ENCODE results near the gene MT1A. TPM values are rescaled to one million over a fixed set of nuclear protein-coding genes. Genes with fewer than 3 reads are reported as not detected.

The MT1A gene
- polyA plus RNA-seq, 1 of the 3 experiments (the other 2 are of a cell fraction) = 5.4 TPM

GRCh38 chr16:56631197-56631596 lies 7.3 kb upstream of the MT1A start:
- ChIA-PET POLR2A (no interaction called here), CTCF (interaction anchor here (1.1 to 1.7 kb wide), 3 partner anchors 13 to 71 kb away, joined by 3 to 6 read pairs (median 3); no protein-coding TSS in a partner anchor)
- TF ChIP-seq TCF12 (IDR thresholded peaks at IDR 0.05) (no peak), EZH2phosphoT487 (IDR thresholded peaks at IDR 0.05; ENCODE audit: borderline replicate concordance, low read depth) (no peak), POLR2AphosphoS5 (IDR thresholded peaks at IDR 0.05; ENCODE audit: low read depth, low read length) (no peak), FOSL2 (IDR thresholded peaks at IDR 0.05; ENCODE audit: borderline replicate concordance, low read depth) (no peak), MEF2A (IDR thresholded peaks at IDR 0.05; ENCODE audit: borderline replicate concordance, low read depth) (no peak), FOXJ3 (CRISPR knock-in tag; IDR thresholded peaks at IDR 0.05) (no peak), MXI1 (IDR thresholded peaks at IDR 0.05; ENCODE audit: low read depth, low read length) (no peak)
- Histone ChIP-seq H3K9me3 (no peaks in the 10 kb centered on the region), H3K9me2 (no peaks in the 10 kb centered on the region), H3K9ac (no peak overlapping the region), H3K4me2 (no peak overlapping the region), H3K27me3 (ENCODE audit: insufficient read depth) (peaks cover 19% of the 10 kb centered on the region; the same call in 1 of the 2 replicates), H3K79me2 (ENCODE audit: insufficient read depth) (peaks cover 7% of the 10 kb centered on the region; the same call in 1 of the 2 replicates), H3K27ac (ENCODE audit: low read depth in 2 of 2, low read length in 1 of 2) (no peak overlapping the region), H3F3A (replicated peaks; ENCODE audit: insufficient read depth) (peaks cover 7% of the 10 kb centered on the region), H3K36me3 (replicated peaks in 1 of 2; ENCODE audit: control insufficient read depth in 1 of 2, insufficient read depth in 2 of 2, low read length in 1 of 2) (no peaks in the 10 kb centered on the region), H4K20me1 (ENCODE audit: insufficient read depth) (no peaks in the 10 kb centered on the region), H3K4me3 (ENCODE audit: low read depth in 2 of 2, low read length in 1 of 2) (no peak overlapping the region), H3K4me1 (ENCODE audit: control insufficient read depth in 1 of 2, insufficient read depth in 2 of 2, low read depth in 1 of 2, low read length in 1 of 2) (peaks cover 7 to 26% of the 10 kb centered on the region in 2 experiments; a peak in 1 of 4 replicates), H2AFZ (ENCODE audit: low read depth) (no peak overlapping the region)
- WGBS (ENCODE audit: low lambda C conversion rate) = 87% methylated on average over 10 of the region's 10 CpGs
- DNase-seq = no peak

- no peak overlapping the region for H3K9ac ChIP-seq
- DNase-seq = no peak
- POLR2A ChIA-PET = no interaction called here
Observed at GRCh38 chr16:56631832-56632155, 6.7 kb upstream of the MT1A start.

More at GRCh38 chr16:56631832-56632155, 6.7 kb upstream of the MT1A start:
- Histone ChIP-seq H3K4me3 (ENCODE audit: low read depth in 2 of 2, low read length in 1 of 2) (peak overlapping the region in 1 of 2 experiments; percentile 31; a peak in 1 of 4 replicates), H3K9me2 (no peaks in the 10 kb centered on the region), H3K36me3 (replicated peaks in 1 of 2; ENCODE audit: control insufficient read depth in 1 of 2, insufficient read depth in 2 of 2, low read length in 1 of 2) (no peaks in the 10 kb centered on the region), H3K79me2 (ENCODE audit: insufficient read depth) (peaks cover 1% of the 10 kb centered on the region; the same call in 1 of the 2 replicates), H3K4me2 (no peak overlapping the region), H2AFZ (ENCODE audit: low read depth) (no peak overlapping the region), H3F3A (replicated peaks; ENCODE audit: insufficient read depth) (peaks cover 4% of the 10 kb centered on the region), H3K4me1 (ENCODE audit: control insufficient read depth in 1 of 2, insufficient read depth in 2 of 2, low read depth in 1 of 2, low read length in 1 of 2) (peaks cover 3 to 26% of the 10 kb centered on the region in 2 experiments; a peak in 1 of 4 replicates), H3K27me3 (ENCODE audit: insufficient read depth) (peaks cover 22% of the 10 kb centered on the region; the same call in 1 of the 2 replicates), H3K27ac (ENCODE audit: low read depth in 2 of 2, low read length in 1 of 2) (no peak overlapping the region), H3K9me3 (no peaks in the 10 kb centered on the region), H4K20me1 (ENCODE audit: insufficient read depth) (no peaks in the 10 kb centered on the region)
- WGBS (ENCODE audit: low lambda C conversion rate) = 78% methylated on average over 14 of the region's 14 CpGs
- CTCF ChIA-PET = interaction anchor here (1.5 kb wide), 1 partner anchor 31 kb away, joined by 3 read pairs; no protein-coding TSS in a partner anchor
- TF ChIP-seq SMC3 (IDR thresholded peaks at IDR 0.05; ENCODE audit: low read depth, low read length) (no peak), FOXJ3 (CRISPR knock-in tag; IDR thresholded peaks at IDR 0.05) (no peak), RCOR1 (IDR thresholded peaks at IDR 0.05; ENCODE audit: low read length) (no peak), FOSL2 (IDR thresholded peaks at IDR 0.05; ENCODE audit: borderline replicate concordance, low read depth) (no peak), RFX5 (IDR thresholded peaks at IDR 0.05; ENCODE audit: low read length) (no peak), GABPA (IDR thresholded peaks at IDR 0.05; ENCODE audit: low read depth) (no peak), ELF1 (IDR thresholded peaks at IDR 0.05) (no peak), EP300 (IDR thresholded peaks at IDR 0.05; ENCODE audit: borderline replicate concordance in 1 of 2, low read depth in 1 of 2, low read length in 1 of 2) (no peak), GATA2 (CRISPR knock-in tag; IDR thresholded peaks at IDR 0.05) (no peak), TEAD4 (IDR thresholded peaks at IDR 0.05; ENCODE audit: borderline replicate concordance, insufficient read depth) (no peak), POLR2AphosphoS5 (IDR thresholded peaks at IDR 0.05; ENCODE audit: low read depth, low read length) (no peak), SIN3A (IDR thresholded peaks at IDR 0.05; ENCODE audit: borderline replicate concordance, low read depth, low read length) (no peak), JUND (IDR thresholded peaks at IDR 0.05) (no peak), RXRA (IDR thresholded peaks at IDR 0.05; ENCODE audit: borderline replicate concordance, low read depth) (no peak), TAF1 (IDR thresholded peaks at IDR 0.05; ENCODE audit: borderline replicate concordance, low read depth, low read length) (no peak), TCF12 (IDR thresholded peaks at IDR 0.05) (no peak), YY1 (IDR thresholded peaks at IDR 0.05; ENCODE audit: low read depth) (no peak)
- TF ChIP-seq, protein P1, sequence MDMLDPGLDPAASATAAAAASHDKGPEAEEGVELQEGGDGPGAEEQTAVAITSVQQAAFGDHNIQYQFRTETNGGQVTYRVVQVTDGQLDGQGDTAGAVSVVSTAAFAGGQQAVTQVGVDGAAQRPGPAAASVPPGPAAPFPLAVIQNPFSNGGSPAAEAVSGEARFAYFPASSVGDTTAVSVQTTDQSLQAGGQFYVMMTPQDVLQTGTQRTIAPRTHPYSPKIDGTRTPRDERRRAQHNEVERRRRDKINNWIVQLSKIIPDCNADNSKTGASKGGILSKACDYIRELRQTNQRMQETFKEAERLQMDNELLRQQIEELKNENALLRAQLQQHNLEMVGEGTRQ (IDR thresholded peaks at IDR 0.05; ENCODE audit: borderline replicate concordance, low read depth, low read length) = no peak

All from SK-N-SH (cell line).